Fibroblast of skin of left biceps (primary cell): ENCODE results near the gene MT1G.
"Not testable (repeated sequence)": the region's sequence is repeated elsewhere in the genome, so short reads cannot be mapped to it uniquely, and the experiment has no call there.

Experiments
- DNase-seq, 2 experiments: peaks; one replicate each; pipeline ENCODE4 v3.0.0-alpha.2; 2013; ENCODE audit warnings: low read depth in 2 of 2

The MT1G gene

GRCh38 chr16:56621665-56622445 lies 46.0 kb downstream of the MT1G start:
- not testable (repeated sequence) for DNase-seq

- DNase-seq, result no peak
Measured at GRCh38 chr16:56620339-56620897, 47.4 kb downstream of the MT1G start.

GRCh38 chr16:56618138-56618537 lies 49.7 kb downstream of the MT1G start:
- DNase-seq, result no peak

GRCh38 chr16:56617212-56618085 lies 50.4 kb downstream of the MT1G start:
- no peak for DNase-seq
